ENCODE data around the gene CABP1.
"Not testable (repeated sequence)": the region's sequence is repeated elsewhere in the genome, so short reads cannot be mapped to it uniquely, and the experiment has no call there.

Gene CABP1

DNA sequence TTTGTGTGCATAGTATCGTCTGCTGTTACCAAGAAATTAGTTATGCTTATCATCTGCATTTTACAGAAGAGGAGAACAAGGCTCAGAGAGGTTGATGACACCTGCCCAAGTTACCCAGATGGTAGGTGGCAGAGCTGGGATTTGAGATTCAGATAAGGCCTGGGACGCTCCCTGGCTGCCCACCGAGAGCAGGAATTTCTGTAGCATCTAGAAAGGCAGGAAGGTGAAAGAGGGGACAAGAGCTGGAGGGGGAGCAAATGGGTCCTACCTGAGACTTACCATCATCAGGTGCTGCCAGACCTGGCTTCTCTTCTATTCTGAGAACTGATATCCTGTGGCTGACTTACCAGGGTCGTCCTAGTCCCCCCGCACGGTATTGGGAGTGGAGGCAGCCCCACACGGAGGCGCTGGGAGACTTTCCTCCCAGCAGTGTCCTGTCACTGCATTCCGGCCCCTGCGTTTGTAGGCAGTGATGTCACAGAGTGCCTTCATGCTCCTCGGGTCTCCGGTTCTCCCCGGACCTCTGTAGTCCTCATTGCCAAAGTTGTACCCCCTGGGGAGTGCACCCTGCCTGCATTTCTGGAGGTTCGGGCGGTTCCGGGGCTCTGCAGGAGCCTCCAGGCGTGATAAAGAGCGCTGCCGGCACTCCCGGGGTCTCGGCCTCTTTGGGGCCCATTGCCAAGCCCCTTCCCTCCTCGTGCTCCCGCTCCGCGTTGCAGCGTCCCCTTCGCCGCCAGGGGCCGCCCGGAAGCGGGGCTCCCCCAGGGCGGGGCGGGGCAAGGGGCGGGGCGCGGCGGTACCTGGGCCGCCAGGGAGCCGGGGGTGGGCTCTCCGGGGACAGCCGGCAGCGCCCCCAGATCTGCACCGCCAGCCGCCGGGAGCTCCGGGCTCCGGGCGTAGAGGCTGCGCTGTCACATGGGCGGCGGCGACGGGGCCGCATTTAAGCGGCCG lies at the start of gene CABP1:
TSS of gene CABP1 (plus strand) at position 856 of the 951 bp plus-strand sequence. CDS start at position 916, 60 bp downstream.
- peak; percentile 63 for DNase-seq

DNA sequence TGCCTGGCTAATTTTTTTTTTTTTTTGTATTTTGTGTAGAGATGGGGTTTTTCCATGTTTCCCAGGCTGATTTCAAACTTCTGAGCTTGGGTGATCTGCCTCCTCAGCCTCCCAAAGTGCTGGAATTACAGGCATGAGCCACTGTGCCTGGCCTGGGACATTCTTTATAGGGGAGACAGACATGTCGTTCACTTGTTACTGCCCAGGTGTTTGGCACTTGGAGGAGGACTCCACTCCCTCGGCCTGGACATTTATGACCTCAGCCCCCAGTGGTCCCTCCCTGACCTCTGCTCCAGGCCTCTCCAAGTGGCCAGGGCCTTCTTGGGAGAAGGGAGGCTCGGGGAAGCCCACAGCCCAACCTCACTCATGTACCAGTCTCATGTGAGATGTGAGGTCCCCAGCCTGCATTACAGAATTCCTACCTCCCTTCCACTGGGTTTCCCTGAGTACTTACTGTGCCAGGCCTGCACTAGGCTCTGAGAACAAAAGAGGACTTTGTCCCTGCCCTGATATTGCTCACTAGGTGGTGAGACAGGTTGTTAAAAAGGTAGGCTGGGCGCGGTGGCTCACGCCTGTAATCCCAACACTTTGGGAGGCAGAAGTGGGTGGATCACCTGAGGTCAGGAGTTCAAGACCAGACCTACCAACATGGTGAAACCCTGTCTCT lies 49.6 kb upstream of the CABP1 start:
- no peak for DNase-seq

DNA sequence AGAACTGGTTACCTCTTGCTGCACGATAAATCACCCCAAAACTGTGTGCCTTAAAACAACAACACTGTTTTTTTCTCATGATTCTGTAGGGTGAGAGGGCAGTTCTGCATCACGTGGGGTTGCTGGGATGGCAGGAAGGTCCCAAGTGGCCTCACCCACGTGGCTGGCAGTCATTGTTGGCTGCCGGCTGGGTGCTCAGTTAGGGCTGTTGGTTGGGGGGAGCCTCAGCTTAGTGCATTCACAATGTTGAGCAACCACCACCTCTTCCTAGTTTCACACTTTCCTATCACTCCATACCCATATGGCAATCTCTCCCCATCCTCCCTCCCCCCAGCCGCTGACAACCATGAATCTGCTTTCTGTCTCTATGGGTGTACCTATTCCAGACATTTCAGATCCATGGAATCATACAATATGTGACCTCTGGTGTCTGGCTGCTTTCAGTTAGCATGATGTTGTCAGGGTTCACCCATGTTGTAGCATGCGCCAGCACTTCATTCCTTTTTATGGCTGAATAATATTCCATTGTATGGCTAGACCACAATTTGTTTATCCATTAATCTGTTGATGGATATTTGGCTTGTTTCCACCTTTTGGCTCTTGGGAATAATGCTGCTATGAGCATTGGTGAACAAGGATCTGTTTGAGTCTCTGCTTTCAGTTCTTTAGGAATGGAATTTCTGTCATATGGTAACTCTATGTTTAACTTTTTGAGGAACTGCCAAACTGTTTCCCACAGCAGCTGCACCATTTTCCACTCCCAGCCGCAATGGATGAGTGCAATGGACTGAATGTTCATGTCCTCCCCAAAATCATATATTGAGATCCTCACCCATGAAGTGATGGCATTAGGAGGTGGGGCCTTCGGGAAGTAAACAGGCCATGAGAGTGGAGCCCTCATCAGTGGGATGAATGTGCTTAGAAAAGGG lies 48.0 kb upstream of the CABP1 start:
- no peak for DNase-seq

DNA sequence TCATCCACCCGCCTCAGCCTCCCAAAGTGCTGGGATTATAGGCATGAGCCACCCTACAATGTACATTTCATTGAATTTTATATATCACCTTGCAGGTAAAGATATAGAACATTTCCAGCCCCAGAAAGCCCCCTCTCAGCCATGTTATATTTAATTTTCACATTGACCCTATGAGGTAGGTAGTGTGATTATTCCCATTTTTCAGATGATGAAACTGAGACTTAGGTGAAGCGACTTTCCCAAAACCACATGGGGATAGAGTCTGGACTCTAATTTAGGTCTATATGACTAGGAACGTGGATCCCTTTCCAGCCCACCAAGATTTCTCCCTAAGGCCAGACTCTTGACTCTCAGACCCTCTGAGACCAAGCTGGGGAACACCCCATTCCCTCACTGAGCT lies 43.5 kb upstream of the CABP1 start:
- no peak for DNase-seq

DNA sequence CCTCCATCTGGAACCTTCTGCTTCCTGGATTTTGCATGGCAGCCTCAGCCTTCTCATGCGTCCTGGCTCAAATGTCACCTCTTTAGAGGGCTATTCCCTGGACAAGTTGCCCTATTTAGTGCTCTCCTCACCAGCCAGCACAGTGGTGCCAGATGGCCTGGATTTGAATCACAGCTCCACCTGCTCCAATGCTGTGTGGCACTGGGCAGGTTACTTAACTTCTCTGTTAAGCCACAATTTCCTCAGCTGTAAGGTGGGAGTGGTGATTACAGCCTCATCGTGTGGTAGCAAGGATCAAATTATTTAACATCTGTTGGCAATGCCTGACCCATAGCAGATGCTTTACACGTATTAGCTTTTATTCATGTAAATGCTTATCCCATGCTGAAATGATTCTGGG lies 42.6 kb upstream of the CABP1 start:
- no peak for DNase-seq

DNA sequence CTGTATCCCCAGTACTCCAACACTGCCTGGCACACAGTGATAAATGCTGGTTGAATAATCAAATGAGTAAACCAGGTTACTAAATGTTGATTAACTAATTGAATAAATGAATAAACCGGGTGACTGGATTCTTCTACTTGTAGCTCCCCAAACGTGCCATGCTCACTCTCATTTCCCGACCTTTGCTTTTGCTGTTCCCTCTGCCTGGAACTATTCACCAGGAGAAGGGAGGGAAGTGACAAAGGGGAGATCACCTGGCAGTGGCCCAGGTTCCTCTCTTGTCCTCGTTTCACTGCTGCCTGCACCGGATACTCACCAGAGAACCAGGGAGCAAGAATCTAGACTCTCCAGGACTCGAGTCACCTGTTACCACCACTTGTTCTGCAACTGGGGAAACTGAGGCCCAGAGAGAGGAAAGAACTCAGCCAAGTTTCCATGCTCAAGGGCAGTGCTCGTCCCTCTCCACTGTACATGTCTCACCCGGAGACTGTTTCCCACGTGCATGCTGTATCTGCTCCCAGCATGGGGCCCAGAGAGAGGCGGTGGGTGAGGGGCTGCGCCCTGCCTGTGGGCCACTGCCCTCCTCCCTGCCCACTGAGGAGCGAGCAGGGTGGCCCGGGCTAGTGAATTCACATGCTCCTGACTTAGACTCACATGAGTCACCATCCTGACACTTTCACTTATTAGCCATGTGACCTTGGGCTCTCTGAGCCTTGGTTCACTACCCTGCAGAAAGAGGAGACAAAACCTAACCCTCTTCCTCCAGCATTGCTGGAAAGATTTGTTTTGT lies 41.6 kb upstream of the CABP1 start:
- DNase-seq: no peak

DNA sequence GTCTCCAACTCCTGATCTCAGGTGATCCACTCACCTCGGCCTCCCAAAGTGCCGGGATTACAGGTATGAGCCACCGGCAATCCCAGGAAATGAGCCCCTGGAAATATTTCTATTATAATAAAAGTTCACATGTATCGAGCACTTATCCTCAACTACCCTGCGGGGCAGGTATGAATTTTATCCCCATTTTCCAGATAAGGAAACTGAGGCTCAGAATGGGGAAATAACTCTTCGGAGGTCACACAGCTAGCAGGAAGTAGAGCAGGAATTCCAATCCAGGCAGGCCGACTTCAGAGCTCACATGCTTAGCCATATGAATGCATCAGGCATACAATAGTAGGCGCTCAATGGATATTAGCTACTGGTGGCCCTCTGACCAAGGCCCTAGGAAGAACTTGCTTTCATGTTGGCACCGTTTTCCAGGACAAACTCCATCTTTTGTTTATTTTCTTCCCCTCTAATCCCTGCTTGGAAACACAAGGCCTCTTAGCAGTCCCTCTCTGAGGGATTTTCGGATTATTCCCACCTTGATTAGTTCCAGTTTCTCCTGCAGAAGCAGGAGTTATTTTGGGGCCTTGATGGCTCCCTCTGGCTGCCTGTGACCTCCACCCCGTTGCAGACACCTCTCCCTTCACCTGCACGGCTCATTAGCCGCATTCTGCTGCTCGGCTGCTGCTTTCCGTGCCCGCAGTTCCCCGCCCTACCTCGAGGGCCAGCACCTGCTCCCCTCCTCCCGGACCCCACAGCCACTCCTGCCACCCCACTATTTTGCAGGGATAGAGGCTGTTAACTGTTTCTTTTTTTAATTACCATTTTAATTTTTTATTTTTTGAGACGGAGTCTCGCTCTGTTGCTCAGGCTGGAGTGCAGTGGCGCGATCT lies 40.5 kb upstream of the CABP1 start:
- no peak for DNase-seq

DNA sequence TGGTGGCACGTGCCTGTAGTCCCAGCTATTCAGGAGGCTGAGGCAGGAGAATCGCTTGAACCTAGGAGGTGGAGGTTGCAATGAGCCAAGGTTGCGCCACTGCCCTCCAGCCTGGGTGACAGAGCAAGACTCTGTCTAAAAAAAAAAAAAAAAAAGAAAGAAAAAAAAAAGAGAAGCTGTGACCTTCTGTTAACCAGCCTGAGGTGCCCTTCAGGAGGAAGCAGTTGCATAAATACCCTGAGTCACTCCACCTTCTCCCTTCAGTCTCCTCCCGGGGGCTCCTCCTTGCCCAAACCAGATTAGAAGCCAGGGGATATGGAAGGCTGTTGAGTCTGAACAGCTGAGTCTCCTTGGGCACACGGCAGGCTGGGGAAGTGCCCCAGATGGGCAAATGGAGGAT lies 38.0 kb upstream of the CABP1 start:
- DNase-seq: not testable (repeated sequence)

DNA sequence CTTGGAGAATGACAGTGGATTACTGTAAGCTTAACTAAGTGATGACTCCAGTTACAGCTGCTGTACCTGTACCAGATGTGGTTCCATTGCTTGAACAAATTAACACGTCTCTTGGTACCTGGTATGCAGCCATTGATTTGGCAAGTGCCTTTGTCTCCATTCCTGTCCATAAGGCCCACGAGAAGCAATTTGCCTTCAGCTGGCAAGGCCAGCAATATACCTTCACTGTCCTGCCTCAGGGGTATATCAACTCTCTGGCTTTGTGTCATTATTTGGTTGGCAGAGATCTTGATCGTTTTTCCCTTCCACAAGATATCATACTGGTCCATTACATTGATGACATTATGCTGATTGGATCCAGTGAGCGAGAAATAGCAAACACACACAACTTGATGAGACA lies 29.9 kb upstream of the CABP1 start:
- no peak for DNase-seq

DNA sequence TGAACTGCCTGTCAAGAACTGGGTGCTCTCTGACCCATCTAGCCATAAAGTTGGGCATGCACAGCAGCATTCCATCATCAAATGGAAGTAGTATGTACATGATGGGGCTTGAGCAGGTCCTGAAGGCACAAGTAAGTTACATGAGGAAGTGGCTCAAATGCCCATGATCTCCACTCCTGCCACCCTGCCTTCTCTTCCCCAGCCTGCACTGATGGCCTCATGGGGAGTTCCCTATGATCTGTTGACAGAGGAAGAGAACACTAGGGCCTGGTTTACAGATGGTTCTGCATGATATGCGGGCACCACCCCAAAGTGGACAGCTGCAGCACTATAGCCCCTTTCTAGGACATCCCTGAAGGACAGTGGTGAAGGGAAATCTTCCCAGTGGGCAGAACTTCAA lies 28.9 kb upstream of the CABP1 start:
- DNase-seq: not testable (repeated sequence)

DNA sequence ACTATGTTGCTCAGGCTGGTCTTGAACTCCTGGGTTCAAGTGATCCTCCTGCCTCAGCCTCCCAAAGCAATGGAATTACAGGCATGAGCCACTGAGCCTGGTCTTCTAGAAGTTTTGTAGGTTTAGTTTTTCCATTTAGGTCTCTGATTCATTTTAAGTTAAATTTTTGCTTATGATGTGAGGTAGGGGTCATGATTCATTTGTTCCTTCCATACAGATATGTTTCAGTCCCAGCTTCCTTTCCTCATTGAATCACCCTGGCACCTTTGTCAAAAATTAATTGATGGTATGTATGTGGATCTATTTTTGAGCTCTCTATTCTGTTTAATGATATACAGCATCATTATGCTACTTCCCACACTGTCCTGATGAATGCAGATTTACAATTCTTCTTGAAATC lies 25.6 kb upstream of the CABP1 start:
- DNase-seq: peak; percentile 13

DNA sequence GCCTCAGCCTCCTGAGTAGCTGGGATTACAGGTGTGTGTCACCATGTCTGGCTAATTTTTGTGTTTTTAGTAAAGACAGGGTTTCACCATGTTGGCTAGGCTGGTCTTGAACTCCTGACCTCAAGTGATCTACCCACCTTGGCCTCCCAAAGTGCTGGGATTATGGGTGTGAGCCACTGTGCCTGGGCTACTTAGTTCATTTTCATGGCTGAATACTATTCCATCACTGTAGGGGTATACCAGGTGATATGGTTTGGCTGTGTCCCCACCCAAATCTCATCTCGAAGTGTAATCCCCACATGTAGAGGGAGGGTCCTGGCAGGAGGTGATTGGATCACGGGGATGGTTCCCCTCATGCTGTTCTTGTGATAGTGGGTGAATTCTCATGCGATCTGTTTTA lies 23.2 kb upstream of the CABP1 start:
- not testable (repeated sequence) for DNase-seq

DNA sequence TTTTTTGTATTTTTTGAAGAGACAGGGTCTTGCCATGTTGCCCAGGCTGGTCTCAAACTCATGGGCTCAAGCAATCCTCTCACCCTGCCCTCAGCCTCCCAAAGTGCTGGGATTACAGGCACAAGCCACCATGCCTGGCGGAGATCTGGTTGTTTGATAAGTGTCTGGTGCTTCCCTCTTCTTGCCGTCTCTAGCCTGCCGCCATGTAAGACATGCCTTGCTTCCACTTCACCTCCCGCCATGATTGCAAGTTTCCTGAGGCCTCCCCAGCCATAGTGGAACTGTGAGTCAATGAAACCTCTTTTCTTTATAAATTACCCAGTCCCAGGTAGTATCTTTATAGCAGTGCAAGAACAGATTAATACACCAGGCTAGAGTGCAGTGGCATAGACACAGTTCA lies 22.7 kb upstream of the CABP1 start:
- DNase-seq: not testable (repeated sequence)

DNA sequence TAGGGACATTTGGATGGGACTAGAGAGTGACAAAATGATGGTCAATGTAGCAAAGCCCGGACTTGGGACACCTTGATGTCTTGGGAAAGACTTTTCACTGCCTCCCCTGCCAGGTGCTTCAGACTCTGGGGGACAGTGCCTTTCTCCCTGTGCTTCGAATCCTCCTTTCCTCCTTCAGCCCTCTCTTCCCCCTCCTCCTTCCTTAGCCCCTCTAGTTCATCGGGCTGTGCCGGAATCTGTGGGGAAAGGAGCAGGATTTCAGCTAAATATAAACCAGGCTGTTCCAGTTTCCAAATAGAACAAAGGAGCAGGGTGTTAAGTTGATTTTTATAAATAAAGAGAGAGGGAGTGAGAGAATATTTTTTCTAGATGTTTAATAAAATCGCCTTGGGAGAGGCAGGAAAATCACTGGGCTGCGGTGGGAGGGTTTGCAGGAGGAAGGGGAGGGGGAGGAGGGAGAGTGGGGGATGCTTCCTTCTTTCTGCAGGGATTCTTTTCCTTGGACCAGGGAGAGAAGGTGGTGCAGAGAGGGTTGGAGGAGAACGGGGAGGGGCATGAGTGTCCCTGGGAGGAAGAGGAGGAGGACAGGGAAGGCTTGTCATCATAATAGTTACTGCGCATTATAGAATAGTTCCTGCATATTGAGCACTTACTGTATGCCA lies 21.3 kb upstream of the CABP1 start:
- DNase-seq: no peak

DNA sequence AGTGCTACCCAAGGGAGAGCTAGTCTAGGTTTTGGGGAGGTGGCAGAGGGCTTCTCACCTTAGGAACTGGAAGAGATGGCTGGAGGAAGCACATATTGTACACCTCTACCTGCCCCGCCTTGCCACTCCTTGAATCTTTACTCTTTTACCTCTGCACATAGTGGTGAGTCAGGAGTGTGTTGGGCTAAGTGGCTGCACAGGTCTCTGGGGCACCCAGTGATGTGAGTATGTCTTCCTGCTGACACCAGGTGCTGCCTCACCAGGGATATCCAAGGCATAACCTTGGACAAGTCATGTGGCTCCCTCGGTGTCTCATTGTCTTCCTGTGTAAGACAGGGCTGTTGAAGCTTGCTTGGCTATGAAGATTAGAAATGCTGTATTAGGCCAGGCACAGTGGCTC lies 19.8 kb upstream of the CABP1 start:
- DNase-seq: no peak

DNA sequence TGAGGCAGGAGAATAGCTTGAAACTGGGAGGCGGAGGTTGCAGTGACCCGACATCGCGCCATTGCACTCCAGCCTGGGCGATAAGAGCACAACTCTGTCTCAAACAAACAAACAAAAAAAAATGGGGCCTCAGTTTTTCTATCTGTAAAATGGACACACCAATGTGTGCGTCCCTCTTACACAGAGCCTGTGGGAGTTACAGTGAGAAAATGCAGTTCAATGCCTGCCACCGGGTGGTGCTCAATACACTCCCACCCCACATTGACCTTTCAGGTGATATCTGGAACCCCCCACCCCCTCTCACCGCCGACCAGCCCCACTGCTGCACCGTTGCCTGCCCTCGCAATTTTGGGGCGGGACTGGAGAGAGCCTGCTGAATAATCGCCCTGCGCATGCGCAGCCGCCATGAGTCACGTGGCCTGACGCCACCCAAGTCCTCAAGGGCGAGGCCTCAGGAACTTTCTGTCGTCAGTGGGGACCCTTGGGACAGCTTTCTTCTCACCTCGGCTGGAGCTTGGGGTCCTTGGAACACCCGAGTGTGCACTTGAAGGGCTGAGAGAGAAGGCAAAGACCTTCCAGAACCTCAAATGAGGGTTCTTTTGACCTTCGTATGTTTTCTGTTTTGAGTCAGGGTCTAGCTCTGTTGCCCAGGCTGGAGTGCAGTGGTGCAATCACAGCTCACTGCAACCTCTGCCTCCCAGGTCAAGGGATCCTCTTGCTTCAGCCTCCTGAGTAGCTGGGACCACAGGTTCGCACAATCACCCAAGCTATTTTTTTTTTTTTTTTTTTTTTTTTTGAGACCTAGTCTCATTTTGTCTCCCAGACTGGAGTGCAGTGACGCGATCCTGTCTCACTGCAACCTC lies 14.6 kb upstream of the CABP1 start:
- DNase-seq: peak; percentile 38

DNA sequence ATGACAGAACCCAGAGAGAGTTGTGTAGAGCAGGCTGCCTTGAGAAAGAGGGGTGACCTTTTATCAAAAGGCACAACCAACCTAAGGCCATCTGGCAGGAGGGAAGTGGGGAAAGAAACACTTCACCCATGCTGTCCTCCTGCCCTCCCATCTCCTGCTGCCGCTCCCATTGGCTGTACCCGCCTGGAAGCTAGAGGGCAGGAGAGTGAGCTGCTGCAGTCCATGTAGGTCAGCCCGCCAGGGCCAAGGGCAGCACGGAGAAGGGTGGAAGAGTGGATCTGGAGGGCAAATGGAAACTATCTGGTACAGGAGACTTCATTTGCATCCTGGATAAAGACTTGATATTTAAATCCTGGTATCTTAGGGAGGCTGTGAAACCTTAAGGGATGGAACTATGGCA lies 11.5 kb upstream of the CABP1 start:
- no peak for DNase-seq

DNA sequence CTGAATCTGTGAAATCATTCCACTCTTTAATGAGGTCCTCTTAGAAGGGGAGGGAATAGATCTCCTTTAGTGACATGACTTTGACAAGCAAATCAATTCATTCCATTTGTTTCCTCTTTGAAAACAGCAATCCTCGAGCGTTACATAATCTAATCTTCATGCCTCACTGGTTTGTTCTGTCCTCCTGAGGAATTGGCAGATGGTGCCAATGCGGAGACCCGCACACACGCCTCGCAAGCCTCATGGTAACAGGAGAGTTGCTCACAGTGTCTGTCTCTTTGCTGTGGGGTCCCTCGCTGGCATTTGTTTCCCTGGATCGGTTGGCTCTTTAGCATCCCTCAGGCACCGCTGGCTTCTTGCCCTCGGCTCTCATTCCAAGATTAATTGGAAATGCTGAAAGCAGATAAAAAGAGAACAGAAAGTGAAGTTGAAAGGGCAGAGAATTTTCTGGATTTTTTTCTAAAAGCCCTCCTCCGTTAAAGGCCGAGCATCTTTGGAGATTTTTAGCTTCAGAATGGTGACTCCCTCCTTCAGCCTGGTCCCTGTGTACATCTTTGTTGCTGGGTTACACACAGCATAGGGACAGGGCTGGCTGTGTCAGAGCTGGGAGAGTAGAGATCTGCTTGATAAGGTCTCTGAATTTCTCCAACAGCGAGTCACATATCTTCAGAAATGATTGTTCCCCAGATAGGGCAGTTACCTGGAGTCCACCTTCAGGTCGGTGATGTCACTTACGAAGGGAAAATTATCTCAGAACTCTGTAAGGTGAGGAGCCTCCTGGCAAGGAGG lies 10.1 kb upstream of the CABP1 start:
- no peak for DNase-seq

DNA sequence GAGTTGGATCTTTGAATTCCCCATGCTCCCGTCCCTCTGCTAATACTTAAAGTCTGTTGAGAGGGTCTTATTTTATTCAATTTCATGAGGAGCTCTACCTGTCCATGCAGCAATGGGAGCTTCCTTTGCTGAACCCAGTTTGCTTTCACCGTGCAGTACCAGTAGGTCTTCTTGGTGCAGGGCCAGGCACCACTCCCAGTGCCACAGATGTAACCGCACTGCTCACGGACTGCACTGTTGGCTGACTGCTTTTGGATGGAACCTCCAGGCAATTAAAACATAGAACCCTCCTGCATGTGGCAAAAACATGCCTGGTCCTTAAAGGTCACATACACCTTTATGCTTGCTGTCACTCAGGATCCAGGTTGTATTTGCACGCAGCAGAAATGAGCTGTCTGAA lies 9.3 kb upstream of the CABP1 start:
- no peak for DNase-seq
